Stimulated activated CD8-positive, alpha-beta memory T cell treated with anti-CD3 and anti-CD28 coated beads, Interleukin-4, amount 100 ng/mL, for 4 hours (primary cell): ENCODE data around the gene CDH5.

Experiments used
- DNase-seq, 2 donors: peaks; one replicate each; pipeline ENCODE4 v3.0.0-alpha.2; 2020; ENCODE audit warnings: low read depth in 2 of 2, low spot score in 1 of 2

The CDH5 gene

DNA sequence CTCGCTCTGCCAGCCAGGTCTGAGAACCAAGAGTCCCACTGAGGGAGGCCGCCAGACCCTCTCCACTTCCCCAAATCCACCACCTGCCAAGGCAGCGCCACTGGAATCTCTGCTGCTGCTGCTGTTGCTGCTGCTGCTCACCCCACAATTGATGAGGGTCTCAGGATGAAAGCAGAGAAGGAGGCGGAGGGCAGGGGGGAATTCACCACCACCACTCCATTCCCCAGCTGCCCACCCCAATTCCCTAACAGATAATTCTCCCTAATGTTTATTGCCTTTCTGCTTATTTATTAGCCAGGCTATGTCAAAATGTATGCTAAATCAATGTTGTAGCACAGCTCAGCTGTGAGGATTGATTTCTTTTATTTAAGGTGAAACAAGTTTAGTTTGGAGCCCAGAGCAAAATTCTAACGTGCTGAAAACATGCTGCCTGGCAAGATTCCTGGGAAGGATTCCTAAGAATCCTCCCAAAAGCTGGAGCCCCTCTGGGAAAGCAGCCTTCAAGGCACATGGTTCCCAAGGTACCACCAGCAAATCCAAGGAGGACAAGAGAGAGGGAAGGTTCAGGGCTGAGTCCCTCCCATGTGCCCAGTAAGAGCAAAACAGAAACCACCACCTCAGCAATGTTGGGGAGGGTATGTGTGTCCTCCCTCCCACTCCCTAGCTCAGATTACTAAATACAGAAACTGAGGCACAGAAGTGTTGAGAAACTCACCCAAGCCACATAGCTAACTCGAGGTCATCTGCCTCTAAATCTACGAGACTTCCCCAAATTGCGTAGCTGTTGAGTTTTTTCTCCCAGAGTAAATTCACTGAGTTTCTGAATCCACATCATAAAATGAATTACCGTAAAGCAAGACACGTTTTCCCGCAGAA is 12.2 kb upstream of the CDH5 start:
- no peak for DNase-seq

DNA sequence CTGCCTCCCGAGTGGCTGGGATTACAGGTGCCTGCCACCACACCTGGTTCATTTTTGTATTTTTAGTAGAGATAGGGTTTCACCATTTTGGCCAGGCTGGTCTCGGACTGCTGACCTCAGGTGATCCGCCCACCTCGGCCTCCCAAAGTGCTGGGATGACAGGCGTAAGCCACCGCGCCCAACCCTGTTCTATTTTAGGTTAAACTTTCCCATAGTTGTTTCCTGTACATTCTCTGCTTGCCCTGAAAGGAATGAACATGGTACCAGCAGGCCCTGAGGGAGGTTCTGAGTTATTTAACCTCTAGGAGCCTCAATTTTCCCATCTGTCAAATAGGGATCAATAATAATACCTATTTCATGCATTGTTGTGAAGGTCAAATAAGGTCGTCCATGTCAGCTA is 11.0 kb upstream of the CDH5 start:
- no peak for DNase-seq

DNA sequence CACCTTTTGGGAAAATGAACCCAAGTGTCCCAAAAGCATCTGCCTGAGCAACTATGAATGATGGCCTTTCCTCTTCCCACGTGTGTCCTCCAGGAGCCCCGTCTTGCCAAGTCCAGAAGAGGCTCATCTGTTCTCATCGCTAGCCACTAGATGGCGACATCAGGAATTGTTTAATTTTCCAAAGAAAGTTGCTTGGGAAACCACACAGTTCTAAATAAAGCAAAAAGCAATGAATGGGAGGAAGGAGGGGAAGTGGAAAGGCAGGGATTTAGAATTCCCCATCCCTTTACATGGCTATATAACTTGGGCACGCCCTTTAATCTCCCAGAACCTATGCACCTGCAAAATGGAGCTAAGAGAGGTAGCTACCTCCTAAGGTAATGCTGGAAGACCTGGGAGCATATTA is 9.0 kb upstream of the CDH5 start:
- DNase-seq, result no peak

GRCh38 chr16:66358231-66358630 is 8.3 kb upstream of the CDH5 start:
- no peak for DNase-seq

DNA sequence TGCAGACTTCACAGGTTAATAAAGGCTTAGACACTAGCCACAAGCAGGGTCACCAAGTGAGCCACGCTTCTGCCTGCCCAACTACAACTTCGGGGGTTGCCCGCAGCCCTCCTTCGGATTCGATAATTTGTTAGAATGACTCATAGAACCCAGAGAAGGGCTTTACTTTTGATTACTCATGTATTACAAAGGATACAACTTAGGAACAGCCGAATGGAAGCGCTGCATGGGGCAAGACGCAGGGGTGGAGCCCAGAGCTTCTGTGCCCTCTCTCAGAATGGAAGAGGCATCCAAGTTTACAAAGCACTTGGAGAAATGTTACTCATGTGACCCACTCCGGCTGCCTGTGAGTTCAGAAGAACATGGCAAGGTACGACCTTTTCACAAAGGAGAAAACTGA is 7.5 kb upstream of the CDH5 start:
- no peak for DNase-seq

- no peak for DNase-seq
Measured at GRCh38 chr16:66359811-66360608, 6.5 kb upstream of the CDH5 start.

DNA sequence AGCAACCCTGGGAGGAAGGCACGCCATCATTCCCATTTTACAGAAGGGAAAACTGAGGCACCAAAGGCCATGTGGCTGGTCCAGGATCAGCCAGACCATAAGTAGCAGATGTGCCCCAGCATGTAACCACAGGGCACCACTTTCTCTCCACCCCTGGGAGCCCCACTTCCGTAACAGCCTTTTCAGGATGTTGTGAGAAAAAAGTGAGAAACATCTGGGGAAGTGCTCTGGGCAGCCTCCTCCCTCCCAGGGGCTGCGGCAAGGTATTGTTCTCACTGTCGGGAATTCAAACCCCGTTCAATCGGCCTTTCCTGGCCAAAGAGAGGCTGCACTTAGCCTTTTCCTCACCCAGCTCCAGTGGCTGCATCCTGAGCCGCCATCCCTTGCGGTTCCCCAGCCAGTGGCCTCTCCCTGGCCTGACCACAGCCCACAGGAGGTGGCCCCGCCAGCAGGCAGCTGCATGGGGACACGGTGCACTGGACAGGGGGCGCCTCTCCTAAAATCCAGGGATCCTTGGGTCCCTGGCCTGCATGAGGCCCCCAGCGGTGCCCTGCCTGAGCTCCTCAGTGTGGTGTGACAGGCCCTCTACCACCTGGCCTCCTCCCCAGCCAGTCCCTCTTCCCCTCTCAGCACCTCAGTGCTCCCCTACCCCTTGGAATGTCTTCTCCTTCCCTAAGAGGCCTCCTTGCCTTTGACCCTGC is 5.7 kb upstream of the CDH5 start:
- no peak for DNase-seq

GRCh38 chr16:66361604-66362135 is 4.8 kb upstream of the CDH5 start:
- DNase-seq, result no peak

DNA sequence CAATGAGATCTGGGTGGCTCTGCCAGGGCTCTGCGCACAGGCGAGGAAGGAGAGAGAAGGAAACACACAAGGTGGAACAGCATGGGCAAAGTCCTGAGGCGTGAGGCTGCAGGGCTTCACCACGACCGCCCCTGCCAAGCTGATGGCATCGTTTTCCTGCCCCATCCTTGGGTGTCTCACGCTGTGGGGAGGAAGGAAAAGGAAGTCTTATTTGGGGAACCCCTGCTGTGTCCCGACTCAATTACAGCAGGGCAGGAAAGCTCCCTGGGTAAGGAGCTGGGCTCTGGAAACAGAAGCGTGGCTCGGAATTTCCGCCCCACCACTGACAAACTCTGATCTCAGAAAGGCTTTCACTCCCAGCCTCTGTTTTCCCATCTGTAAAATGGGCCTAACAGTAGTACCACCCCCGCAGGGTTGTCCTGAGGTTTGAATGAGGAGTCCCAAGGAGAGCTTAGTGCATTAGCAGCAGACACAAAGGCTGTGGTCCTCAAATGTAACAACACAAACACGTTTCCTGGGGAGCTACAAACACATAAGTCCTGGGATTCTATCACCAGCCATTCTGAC is 3.2 kb upstream of the CDH5 start:
- DNase-seq, result no peak

GRCh38 chr16:66364117-66364958 is 2.2 kb upstream of the CDH5 start:
- DNase-seq, result no peak

DNA sequence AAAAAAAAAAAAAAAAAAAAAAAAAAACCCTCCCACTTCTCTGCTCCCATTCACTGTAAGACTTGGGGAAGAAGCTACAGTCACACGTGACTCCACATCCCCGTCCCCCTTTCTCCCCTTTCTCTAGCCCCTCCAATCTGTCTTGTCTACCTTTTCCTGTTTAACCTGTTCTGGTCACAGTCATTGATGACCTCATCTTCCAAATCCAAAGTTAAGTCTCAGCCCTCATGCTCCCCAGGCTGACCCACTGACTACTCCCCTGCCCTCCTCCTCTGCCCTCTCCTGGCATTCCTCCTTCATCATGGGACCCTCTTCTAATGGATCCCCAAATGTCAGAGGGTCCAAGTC is 1.6 kb upstream of the CDH5 start:
- DNase-seq, result no peak

- no peak for DNase-seq
Measured at GRCh38 chr16:66365651-66366050, 840 bp upstream of the CDH5 start.

- DNase-seq, result no peak
Measured at GRCh38 chr16:66367968-66368891, 1.7 kb downstream of the CDH5 start.

GRCh38 chr16:66369055-66369592 is 2.6 kb downstream of the CDH5 start:
- no peak for DNase-seq

GRCh38 chr16:66370786-66371684 is 4.5 kb downstream of the CDH5 start:
- DNase-seq, result no peak

DNA sequence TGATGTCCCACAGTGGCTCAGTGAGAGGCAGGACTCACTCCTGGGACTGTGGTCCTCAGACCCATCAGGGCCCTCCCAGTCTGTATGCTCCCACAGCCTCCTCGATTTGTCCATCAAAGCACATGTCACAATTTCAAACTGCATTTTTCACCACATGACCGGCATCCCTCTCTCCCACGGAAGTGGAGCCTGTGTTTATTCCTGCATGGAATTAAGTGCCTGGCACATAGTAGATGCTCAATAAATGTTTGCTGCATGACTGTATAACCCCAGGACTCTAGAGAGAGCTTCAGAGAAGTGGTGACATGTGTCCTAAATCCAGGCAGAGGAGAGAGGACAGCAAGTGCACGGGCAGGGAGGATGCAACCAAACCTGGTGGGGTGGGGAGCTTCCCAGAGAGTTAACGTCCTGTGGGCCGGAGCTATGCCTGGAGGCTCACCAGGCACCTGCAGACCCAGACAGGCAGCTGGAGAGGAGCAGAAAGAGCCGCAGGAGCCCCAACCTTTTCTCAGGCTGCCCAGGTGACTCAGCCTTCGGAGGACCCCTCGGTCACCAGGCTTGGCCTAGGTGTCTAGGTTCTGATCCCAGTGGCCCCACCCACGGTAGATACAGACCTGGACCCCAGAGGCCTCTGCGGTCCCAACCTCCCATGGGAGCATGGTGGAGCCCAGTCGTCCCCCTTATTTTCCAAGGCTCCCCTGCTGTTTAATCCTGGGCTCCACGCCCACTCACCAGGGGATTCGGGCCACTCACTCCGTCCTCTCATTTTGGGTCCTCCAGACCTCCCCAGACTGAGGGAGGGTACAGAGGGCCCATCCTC is 5.8 kb downstream of the CDH5 start:
- no peak for DNase-seq

DNA sequence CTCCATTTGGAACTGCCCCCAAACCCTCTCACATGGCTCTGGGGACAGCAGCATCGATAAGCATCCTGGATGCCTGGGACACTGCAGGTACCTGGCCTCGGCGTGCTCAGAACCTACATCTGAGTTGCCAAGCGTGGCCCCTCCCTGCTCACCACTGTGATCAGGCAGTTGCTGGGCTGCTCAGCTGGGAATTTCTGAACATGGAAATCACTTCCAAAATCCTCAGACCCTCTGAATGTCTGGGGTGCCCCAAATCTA is 6.3 kb downstream of the CDH5 start:
- DNase-seq, result no peak
